ENCODE data around the gene PARD6G.

DNA sequence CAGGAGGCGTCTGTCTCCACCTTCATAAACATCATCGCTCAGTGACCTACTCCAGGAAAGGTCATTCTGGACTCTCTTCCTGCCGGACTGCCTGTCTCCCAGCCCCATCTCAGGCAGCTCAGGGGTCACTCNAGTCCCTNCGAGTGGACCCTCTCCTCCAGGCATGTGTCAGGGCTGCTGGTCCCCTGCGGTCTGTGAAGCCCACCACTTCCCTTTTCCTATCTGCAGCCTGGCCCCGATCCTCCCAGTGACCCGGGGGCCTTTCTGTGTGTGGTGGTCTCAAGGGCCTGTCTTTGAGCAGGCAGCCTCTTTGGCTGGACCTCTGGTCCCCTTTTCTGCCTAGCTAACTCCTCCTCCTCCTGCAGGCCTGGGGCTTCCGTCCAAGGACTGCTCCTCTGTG lies 5.9 kb upstream of the PARD6G start:
- TF ChIP-seq, protein P1, sequence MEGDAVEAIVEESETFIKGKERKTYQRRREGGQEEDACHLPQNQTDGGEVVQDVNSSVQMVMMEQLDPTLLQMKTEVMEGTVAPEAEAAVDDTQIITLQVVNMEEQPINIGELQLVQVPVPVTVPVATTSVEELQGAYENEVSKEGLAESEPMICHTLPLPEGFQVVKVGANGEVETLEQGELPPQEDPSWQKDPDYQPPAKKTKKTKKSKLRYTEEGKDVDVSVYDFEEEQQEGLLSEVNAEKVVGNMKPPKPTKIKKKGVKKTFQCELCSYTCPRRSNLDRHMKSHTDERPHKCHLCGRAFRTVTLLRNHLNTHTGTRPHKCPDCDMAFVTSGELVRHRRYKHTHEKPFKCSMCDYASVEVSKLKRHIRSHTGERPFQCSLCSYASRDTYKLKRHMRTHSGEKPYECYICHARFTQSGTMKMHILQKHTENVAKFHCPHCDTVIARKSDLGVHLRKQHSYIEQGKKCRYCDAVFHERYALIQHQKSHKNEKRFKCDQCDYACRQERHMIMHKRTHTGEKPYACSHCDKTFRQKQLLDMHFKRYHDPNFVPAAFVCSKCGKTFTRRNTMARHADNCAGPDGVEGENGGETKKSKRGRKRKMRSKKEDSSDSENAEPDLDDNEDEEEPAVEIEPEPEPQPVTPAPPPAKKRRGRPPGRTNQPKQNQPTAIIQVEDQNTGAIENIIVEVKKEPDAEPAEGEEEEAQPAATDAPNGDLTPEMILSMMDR (conservative IDR thresholded peaks at IDR 0.05): no peak
- TF ChIP-seq ZFX (IDR thresholded peaks at IDR 0.05): no peak
